Smooth muscle cell of the umbilical artery (primary cell): ENCODE data around the gene AP1AR. TPM values are rescaled to one million over a fixed set of nuclear protein-coding genes. Genes with fewer than 3 reads are reported as not detected.

ENCODE experiments used
- total RNA-seq: library from RNA; depleted of rRNA; stranded (reverse); fragments of >200 nt; gene quantifications from 2 replicates; pipeline ENCODE4 v1.2.3, GENCODE V29; 2014

The AP1AR gene, protein sequence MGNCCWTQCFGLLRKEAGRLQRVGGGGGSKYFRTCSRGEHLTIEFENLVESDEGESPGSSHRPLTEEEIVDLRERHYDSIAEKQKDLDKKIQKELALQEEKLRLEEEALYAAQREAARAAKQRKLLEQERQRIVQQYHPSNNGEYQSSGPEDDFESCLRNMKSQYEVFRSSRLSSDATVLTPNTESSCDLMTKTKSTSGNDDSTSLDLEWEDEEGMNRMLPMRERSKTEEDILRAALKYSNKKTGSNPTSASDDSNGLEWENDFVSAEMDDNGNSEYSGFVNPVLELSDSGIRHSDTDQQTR
- total RNA-seq = 21.8 and 23.2 TPM in 2 replicates

DNA sequence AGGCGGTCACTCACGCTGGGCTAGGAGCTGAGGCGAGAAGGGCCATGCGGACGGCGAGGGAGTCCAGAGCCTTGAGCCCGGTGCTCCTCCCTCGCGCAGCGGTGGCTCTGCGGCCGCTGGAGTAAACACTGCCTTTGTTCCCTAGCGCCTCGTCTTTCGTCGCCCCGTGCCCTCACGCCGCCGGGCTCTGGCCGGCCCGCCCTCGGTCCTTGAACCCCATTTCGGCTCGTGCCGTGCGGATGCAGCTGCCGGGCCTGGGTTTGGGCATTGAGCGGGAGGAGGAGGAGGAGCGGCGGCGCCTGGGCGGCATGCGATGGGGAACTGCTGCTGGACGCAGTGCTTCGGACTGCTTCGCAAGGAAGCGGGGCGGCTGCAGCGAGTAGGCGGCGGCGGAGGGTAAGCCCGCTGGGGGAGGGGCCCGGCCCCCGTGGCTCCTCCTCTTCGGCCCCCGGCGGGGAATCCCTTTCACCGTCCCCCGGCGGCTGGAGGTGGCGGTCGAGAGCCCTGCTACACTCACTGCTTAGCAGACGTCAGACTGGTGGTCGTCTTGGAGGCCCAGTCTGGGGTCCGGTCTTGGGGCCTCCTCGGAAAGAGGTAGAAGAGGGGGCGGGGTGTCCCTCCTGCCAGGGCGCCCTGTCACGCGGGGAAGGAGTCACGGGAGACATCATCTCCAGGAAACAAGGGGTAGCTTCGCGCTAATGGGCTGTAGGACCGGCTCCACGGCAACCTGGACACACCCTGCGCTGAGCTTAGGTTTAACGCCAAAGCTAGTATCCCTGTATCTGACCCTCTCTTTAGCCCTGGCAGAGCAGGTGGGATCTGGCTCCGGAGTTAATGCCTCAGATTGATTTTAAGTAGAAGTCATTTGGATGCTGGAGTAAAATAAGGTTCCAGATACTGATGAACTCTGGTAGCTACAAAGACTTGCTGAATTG lies at the start of gene AP1AR:
TSS of gene AP1AR (plus strand) at position 9 of the 935 bp plus-strand sequence. CDS start at position 314, 305 bp downstream.

DNA sequence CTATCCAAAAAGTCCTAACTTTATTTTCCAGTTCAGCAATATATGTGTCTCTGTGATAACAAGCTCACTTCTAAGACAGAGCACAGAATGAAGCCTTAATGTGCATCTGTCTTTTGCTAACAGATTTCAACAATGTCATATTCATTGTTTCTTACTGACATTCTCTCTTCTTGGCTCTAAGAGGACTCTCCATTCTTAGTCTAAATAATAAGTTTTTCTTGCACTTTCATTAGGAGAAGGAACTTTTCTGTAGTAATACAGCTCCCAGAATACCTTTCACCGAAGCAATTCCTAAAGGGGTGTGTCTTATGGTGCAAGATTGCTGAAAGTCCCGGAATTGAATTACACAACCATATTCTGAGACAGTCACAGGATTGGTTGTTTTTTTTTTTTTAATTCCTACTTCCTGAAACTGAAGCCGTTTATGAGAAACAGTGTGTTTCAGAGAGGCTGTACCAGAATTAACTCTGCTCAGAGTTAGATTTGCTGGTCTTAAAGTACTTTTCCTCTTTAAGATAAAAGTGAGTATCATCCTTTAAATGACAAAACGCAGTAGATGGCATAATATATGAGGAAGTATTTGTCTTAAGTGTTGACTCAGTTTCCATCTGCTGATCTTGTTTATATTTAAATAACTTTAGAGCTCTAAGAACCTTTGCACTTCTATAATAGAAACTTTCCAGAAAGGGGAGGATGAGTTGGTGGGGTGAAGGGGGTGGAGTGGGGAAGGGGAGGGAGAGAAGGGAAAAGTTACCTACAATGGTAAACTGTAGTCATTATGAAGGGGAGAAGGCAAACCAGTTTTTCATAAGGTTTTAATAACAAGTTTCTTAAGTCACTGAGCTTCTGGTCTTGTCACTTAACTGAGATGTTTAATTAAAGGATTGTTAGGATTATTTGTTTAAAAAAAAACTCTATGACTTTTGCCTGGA lies 65.6 kb downstream of the AP1AR start, which contains the start of gene ALPK1:
TSS of gene ALPK1 (plus strand) at position 421 of the 932 bp plus-strand sequence.

Other genes with a start within 250 kb of the AP1AR start
- 0.59 and 0.65 TPM in 2 replicates for gene FAM241A, start 86.3 kb upstream of the AP1AR start, total RNA-seq
- gene TIFA, start 54.1 kb downstream of the AP1AR start, total RNA-seq = 5.5 and 8.3 TPM in 2 replicates
- gene ALPK1, start 65.6 kb downstream of the AP1AR start, total RNA-seq = 14.6 and 19.3 TPM in 2 replicates